Stimulated activated CD8-positive, alpha-beta memory T cell treated with anti-CD3 and anti-CD28 coated beads, Interleukin-7, amount 100 ng/mL, for 24 hours (primary cell): Measurements from ENCODE around the gene LMOD1.
"Not testable (repeated sequence)": the region's sequence is repeated elsewhere in the genome, so short reads cannot be mapped to it uniquely, and the experiment has no call there.

Experiments
- DNase-seq: peaks from one replicate; pipeline ENCODE4 v3.0.0-alpha.2; 2020; ENCODE audit warnings: low read depth

The LMOD1 gene

GRCh38 chr1:201861448-201861847, 84.9 kb downstream of the LMOD1 start:
- DNase-seq = no peak

- no peak for DNase-seq
Measured at GRCh38 chr1:201859424-201859823, 86.9 kb downstream of the LMOD1 start.

GRCh38 chr1:201856722-201857121, 89.6 kb downstream of the LMOD1 start:
- DNase-seq = not testable (repeated sequence)

GRCh38 chr1:201851949-201852348, 94.4 kb downstream of the LMOD1 start:
- DNase-seq = no peak

GRCh38 chr1:201850053-201850397, 96.3 kb downstream of the LMOD1 start:
- DNase-seq = no peak

GRCh38 chr1:201849372-201850052, 96.8 kb downstream of the LMOD1 start:
- no peak for DNase-seq

- DNase-seq = no peak
Measured at GRCh38 chr1:201848230-201848629, 98.1 kb downstream of the LMOD1 start.

GRCh38 chr1:201847150-201847549, 99.2 kb downstream of the LMOD1 start:
- no peak for DNase-seq
